HG03571 (cell line): ENCODE measurements around the gene DPYD.
A peak's percentile ranks its signal among the peaks of the same experiment; 100 is the strongest.

Experiments
- ATAC-seq: cut with Tn5 transposase; IDR thresholded peaks from one replicate; pipeline ENCODE4 v1.9.1; 2021; ENCODE audit not compliant: unreplicated experiment

DPYD gene

GRCh38 chr1:97464305-97464704, 456.5 kb downstream of the DPYD start:
- ATAC-seq: no peak

- peak; percentile 98 for ATAC-seq
Measured at GRCh38 chr1:97461782-97462181, 459.1 kb downstream of the DPYD start.

GRCh38 chr1:97457446-97458089, 463.3 kb downstream of the DPYD start:
- ATAC-seq: no peak

- no peak for ATAC-seq
Measured at GRCh38 chr1:97451944-97452343, 468.9 kb downstream of the DPYD start.

- ATAC-seq: no peak
Measured at GRCh38 chr1:97451046-97451826, 469.6 kb downstream of the DPYD start.

- ATAC-seq: no peak
Measured at GRCh38 chr1:97441966-97442365, 478.9 kb downstream of the DPYD start.

GRCh38 chr1:97433824-97434177, 487.0 kb downstream of the DPYD start:
- no peak for ATAC-seq

GRCh38 chr1:97433094-97433823, 487.6 kb downstream of the DPYD start:
- ATAC-seq: no peak

GRCh38 chr1:97427371-97427770, 493.5 kb downstream of the DPYD start:
- no peak for ATAC-seq

- ATAC-seq: no peak
Measured at GRCh38 chr1:97424209-97424608, 496.6 kb downstream of the DPYD start.

- no peak for ATAC-seq
Measured at GRCh38 chr1:97423403-97423802, 497.4 kb downstream of the DPYD start.

- no peak for ATAC-seq
Measured at GRCh38 chr1:97417661-97418060, 503.2 kb downstream of the DPYD start.

- ATAC-seq: no peak
Measured at GRCh38 chr1:97414682-97415312, 506.0 kb downstream of the DPYD start.

- no peak for ATAC-seq
Measured at GRCh38 chr1:97412737-97413136, 508.1 kb downstream of the DPYD start.

GRCh38 chr1:97412166-97412565, 508.7 kb downstream of the DPYD start:
- no peak for ATAC-seq

GRCh38 chr1:97396463-97396862, 524.4 kb downstream of the DPYD start:
- ATAC-seq: no peak

GRCh38 chr1:97392701-97393100, 528.1 kb downstream of the DPYD start:
- no peak for ATAC-seq

GRCh38 chr1:97385536-97386277, 535.1 kb downstream of the DPYD start:
- no peak for ATAC-seq

GRCh38 chr1:97384294-97384968, 536.4 kb downstream of the DPYD start:
- ATAC-seq: no peak

- ATAC-seq: no peak
Measured at GRCh38 chr1:97383797-97384196, 537.0 kb downstream of the DPYD start.
